Umbilical cord (tissue), 2 donors: ENCODE data around the gene DUSP21. TPM values are rescaled to one million over a fixed set of nuclear protein-coding genes. Genes with fewer than 3 reads are reported as not detected.
"Not testable (repeated sequence)": the region's sequence is repeated elsewhere in the genome, so short reads cannot be mapped to it uniquely, and the experiment has no call there.

ENCODE experiments used
- DNase-seq: peaks from one replicate; pipeline ENCODE4 v3.0.0-alpha.2; 2015; ENCODE audit warnings: low spot score
- total RNA-seq: library from RNA; depleted of rRNA; stranded (reverse); fragments of >200 nt; gene quantifications from one replicate; pipeline ENCODE4 v1.2.3, GENCODE V29; 2014; ENCODE audit warnings: low replicate concordance; ENCODE audit not compliant: insufficient read depth

DUSP21 gene
- total RNA-seq, 1 donor from 2014 or later: 0.72 TPM

- DNase-seq: no peak
These were observed 32.3 kb downstream of the DUSP21 start for GRCh38 chrX:44876086-44876485.

GRCh38 chrX:44876767-44877166, 32.9 kb downstream of the DUSP21 start:
- DNase-seq: no peak

- DNase-seq: no peak
These were observed 35.0 kb downstream of the DUSP21 start for GRCh38 chrX:44878780-44879179.

- no peak for DNase-seq
These were observed 37.7 kb downstream of the DUSP21 start for GRCh38 chrX:44881549-44881948.

- DNase-seq: no peak
These were observed 38.8 kb downstream of the DUSP21 start for GRCh38 chrX:44882635-44883034.

GRCh38 chrX:44884944-44885343, 41.1 kb downstream of the DUSP21 start:
- DNase-seq: no peak

- DNase-seq: no peak
These were observed 46.0 kb downstream of the DUSP21 start for GRCh38 chrX:44889824-44890223.

- DNase-seq: no peak
These were observed 46.4 kb downstream of the DUSP21 start for GRCh38 chrX:44890247-44890646.

- not testable (repeated sequence) for DNase-seq
These were observed 46.9 kb downstream of the DUSP21 start for GRCh38 chrX:44890687-44891086.

GRCh38 chrX:44891642-44892041, 47.8 kb downstream of the DUSP21 start:
- DNase-seq: no peak

Other genes with a start within 250 kb of the DUSP21 start
- 24.3 TPM for gene KDM6A, start 29.2 kb downstream of the DUSP21 start, total RNA-seq